SK-N-SH treated with all-trans-retinoic acid at 6 μM for 48 hours (cell line): ENCODE measurements around the gene PBRM1.

Experiments
- CSDC2 ChIP-seq: fragments of 250-450 bp; sonication (Bioruptor Pico); IDR thresholded peaks from 2 replicates; pipeline ENCODE4 v1.5.0; 2020; ENCODE audit warnings: mild to moderate bottlenecking, moderate library complexity
- ZFP3 ChIP-seq: fragments of 250-450 bp; sonication (Bioruptor Pico); IDR thresholded peaks from 2 replicates; pipeline ENCODE4 v1.5.0; 2020; ENCODE audit warnings: mild to moderate bottlenecking, moderate library complexity
- TF ChIP-seq, protein P1 (sequence below): fragments of 250-450 bp; sonication (Bioruptor Pico); IDR thresholded peaks from 2 replicates; pipeline ENCODE4 v1.5.1; 2020; ENCODE audit warnings: low read depth, mild to moderate bottlenecking, moderate library complexity

DNA sequence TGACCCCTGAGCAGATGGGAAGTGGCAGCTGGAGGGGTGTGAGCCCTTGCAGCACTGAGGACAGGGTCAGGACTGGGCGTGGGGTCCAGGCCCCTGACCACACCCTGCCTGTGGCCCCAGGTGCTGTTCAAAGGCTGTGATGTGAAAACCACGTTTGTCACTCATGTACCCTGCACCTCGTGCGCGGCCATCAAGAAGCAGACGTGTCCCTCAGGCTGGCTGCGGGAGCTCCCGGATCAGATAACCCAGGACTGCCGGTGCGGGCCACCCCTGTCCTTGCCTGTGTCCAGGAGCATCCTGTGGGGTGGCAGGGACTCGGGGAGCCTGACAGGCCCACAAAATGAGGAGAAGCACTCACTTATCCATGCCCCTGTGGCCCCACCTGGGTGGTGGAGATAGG is 184.7 kb downstream of the PBRM1 start:
- TF ChIP-seq ZFP3 (CRISPR knock-in tag) (no peak), CSDC2 (no peak)
- TF ChIP-seq, protein P1, sequence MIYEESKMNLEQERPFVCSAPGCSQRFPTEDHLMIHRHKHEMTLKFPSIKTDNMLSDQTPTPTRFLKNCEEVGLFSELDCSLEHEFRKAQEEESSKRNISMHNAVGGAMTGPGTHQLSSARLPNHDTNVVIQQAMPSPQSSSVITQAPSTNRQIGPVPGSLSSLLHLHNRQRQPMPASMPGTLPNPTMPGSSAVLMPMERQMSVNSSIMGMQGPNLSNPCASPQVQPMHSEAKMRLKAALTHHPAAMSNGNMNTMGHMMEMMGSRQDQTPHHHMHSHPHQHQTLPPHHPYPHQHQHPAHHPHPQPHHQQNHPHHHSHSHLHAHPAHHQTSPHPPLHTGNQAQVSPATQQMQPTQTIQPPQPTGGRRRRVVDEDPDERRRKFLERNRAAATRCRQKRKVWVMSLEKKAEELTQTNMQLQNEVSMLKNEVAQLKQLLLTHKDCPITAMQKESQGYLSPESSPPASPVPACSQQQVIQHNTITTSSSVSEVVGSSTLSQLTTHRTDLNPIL (CRISPR knock-in tag): no peak
